ENCODE data around the gene ARFGEF2.

GRCh38 chr20:48905297-48905647, 16.2 kb upstream of the ARFGEF2 start:
- TF ChIP-seq CTCF (IDR thresholded peaks at IDR 0.05) (no peak), EP300 (IDR thresholded peaks at IDR 0.05) (no peak)

Data from ovary (tissue), 3 donors.